Measurements from ENCODE around the gene SLC9C2. TPM values are rescaled to one million over a fixed set of nuclear protein-coding genes. Genes with fewer than 3 reads are reported as not detected.

SLC9C2 gene
- polyA plus RNA-seq, 1 donor from 2014 or later, result 0.31 TPM

DNA sequence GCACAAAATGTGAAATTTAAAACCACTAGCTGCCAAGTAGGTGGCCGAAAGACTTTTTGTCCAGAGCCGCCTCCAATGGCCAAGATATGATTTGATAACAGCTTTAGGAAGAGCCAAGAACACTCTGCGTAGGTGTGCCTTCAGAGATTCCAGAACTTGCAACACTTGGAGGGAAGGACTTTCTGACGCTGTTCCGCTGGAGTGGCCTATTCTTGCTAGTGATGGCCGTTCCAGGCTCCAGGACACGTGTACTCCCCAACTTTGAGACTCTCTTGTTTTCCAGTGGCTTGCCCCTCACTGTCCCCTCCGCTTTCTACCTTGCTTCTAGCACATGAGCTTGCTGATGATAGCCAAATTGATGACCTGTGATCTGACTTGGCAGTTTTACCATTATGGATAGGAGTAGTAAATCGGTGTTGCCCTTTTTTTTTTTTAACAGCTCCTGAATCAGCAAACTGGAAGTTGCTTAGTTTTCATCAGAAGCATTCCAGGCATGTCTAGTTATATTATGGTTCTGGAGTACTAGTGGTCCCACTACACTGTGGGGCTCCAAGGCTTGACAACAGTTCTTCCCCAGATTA lies 124.7 kb downstream of the SLC9C2 start:
- peak overlapping the region; percentile 82 for H3K4me2 ChIP-seq (ENCODE audit: low read length)
- peaks cover 9% of the 10 kb centered on the region for H3K36me3 ChIP-seq (ENCODE audit: insufficient read depth, low read length)
- no peaks in the 10 kb centered on the region for H3K9me3 ChIP-seq (ENCODE audit: low read length)
- peaks cover 18% of the 10 kb centered on the region for H3K79me2 ChIP-seq (replicated peaks; ENCODE audit: insufficient read depth, low read length)
- peak overlapping the region; percentile 72 for H3K27ac ChIP-seq (ENCODE audit: low read length)
- peak overlapping the region; percentile 75 for H2AFZ ChIP-seq (ENCODE audit: low read depth, low read length)
- H3K9me2 ChIP-seq (ENCODE audit: insufficient read depth, low read length), result no peaks in the 10 kb centered on the region
- no peaks in the 10 kb centered on the region for H3K27me3 ChIP-seq (ENCODE audit: insufficient read depth, low read depth, low read length)
- H3K9ac ChIP-seq (ENCODE audit: low read length), result peak overlapping the region; percentile 89
- no peaks in the 10 kb centered on the region for H4K20me1 ChIP-seq (ENCODE audit: insufficient read depth)
- no peak for TF ChIP-seq TAF1 (IDR thresholded peaks at IDR 0.05; ENCODE audit: low read depth)
- TF ChIP-seq MXI1 (conservative IDR thresholded peaks at IDR 0.05; ENCODE audit: poor library complexity, severe bottlenecking), result peak; percentile 16
- H3K4me3 ChIP-seq (ENCODE audit: low read length), result peak overlapping the region; percentile 97
- no peaks in the 10 kb centered on the region for H3F3A ChIP-seq (ENCODE audit: insufficient read depth, low read length, poor library complexity, severe bottlenecking)

DNA sequence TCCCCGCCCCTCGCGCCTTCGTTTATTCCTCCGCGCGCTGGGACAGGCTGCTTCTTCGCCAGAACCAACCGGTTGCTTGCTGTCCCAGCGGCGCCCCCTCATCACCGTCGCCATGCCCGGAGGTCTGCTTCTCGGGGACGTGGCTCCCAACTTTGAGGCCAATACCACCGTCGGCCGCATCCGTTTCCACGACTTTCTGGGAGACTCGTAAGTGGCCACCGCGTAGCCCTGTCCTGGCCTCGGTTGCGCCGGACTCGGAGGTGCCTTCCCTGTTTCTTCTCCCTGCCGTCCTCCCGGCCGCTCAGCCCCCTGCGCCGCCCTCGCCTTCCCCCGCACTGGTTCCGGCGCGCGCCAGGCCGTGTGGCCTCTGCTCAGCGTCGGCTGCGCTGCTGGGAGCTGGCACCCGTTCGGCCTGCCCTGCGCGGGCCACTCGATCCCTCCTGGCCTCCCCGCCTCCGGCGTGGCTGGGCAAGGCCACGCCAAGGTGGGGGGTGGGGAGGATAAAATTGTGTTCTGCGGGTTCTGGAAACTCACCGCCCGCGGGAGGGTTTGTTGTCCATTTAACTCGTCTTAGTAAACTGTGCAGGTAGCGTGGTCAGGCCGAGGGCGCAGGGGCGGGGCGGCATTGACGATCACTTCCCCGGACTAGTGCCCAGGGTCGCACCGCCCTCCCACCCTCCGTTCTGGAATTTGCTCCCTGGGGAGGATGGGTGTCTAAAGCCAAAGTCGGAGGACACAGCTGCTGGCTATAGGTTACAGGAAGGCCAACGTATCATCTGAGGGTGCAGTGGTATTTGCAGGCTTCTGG lies 125.4 kb downstream of the SLC9C2 start, which contains the start of gene PRDX6:
PRDX6 (plus strand) TSS at position 50 of the 808 bp plus-strand sequence; CDS start at position 113, 63 bp downstream.
- Histone ChIP-seq H3K9me2 (ENCODE audit: insufficient read depth, low read length) (no peaks in the 10 kb centered on the region), H3K9me3 (ENCODE audit: low read length) (no peaks in the 10 kb centered on the region), H3K79me2 (replicated peaks; ENCODE audit: insufficient read depth, low read length) (peaks cover 18% of the 10 kb centered on the region), H3F3A (ENCODE audit: insufficient read depth, low read length, poor library complexity, severe bottlenecking) (no peaks in the 10 kb centered on the region), H4K20me1 (ENCODE audit: insufficient read depth) (no peaks in the 10 kb centered on the region), H2AFZ (ENCODE audit: low read depth, low read length) (peak within 1 kb of the TSS; percentile 93), H3K4me2 (ENCODE audit: low read length) (peak within 1 kb of the TSS; percentile 82), H3K9ac (ENCODE audit: low read length) (peak within 1 kb of the TSS; percentile 89), H3K36me3 (ENCODE audit: insufficient read depth, low read length) (peaks cover 9% of the 10 kb centered on the region), H3K27me3 (ENCODE audit: insufficient read depth, low read depth, low read length) (no peaks in the 10 kb centered on the region), H3K27ac (ENCODE audit: low read length) (peak within 1 kb of the TSS; percentile 72), H3K4me3 (ENCODE audit: low read length) (peak within 1 kb of the TSS; percentile 97)
- TF ChIP-seq POLR2AphosphoS5 (IDR thresholded peaks at IDR 0.05), result peak; percentile 77
- peak; percentile 72 for TF ChIP-seq TAF1 (IDR thresholded peaks at IDR 0.05; ENCODE audit: low read depth)
- TF ChIP-seq RAD21 (conservative IDR thresholded peaks at IDR 0.05), result no peak
- peak; percentile 50 for TF ChIP-seq MXI1 (conservative IDR thresholded peaks at IDR 0.05; ENCODE audit: poor library complexity, severe bottlenecking)

DNA sequence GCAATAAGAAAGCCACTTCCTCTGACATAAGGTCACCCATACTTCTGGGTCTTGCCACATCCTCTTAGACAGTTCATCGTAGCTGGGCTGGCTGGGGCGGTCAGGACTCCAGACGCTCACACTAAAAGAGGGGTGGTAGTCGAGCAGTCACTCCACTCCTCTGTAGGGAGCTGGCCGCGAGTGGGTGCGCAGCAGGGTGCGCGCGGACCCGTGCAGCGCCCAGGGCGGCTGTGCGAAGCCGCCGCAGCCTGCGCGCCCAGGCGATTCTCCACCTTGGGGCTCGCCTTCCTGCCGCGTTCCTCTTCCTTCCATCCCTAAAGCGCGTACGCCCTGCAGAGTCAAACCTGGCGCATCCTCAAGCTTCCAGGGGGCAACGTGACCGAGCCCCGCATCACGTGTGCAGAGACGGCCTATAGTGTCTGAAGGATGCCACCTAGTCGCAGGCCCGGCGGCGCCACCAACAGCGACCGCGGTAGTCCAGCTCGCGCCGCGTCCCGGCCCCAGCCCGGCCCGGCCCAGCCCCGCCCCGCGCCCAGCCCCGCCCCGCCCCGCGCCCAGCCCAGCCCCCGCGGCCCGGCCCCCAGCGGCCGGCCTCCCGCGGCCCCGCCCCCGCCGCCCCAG lies 126.1 kb downstream of the SLC9C2 start:
- H2AFZ ChIP-seq (ENCODE audit: low read depth, low read length), result peak overlapping the region; percentile 93
- H3K4me2 ChIP-seq (ENCODE audit: low read length), result peak overlapping the region; percentile 40
- H3K79me2 ChIP-seq (replicated peaks; ENCODE audit: insufficient read depth, low read length), result peaks cover 18% of the 10 kb centered on the region
- H3K4me3 ChIP-seq (ENCODE audit: low read length), result peak overlapping the region; percentile 97
- H3K36me3 ChIP-seq (ENCODE audit: insufficient read depth, low read length), result peaks cover 7% of the 10 kb centered on the region
- no peaks in the 10 kb centered on the region for H3K9me2 ChIP-seq (ENCODE audit: insufficient read depth, low read length)
- no peaks in the 10 kb centered on the region for H3K27me3 ChIP-seq (ENCODE audit: insufficient read depth, low read depth, low read length)
- H3K27ac ChIP-seq (ENCODE audit: low read length), result peak overlapping the region; percentile 57
- no peaks in the 10 kb centered on the region for H3K9me3 ChIP-seq (ENCODE audit: low read length)
- H3K9ac ChIP-seq (ENCODE audit: low read length), result peak overlapping the region; percentile 89
- H3F3A ChIP-seq (ENCODE audit: insufficient read depth, low read length, poor library complexity, severe bottlenecking), result no peaks in the 10 kb centered on the region
- TF ChIP-seq SMC3 (conservative IDR thresholded peaks at IDR 0.05; ENCODE audit: poor library complexity) (peak; percentile 50), RAD21 (conservative IDR thresholded peaks at IDR 0.05) (peak; percentile 33), EP300 (conservative IDR thresholded peaks at IDR 0.05; ENCODE audit: poor library complexity, severe bottlenecking) (no peak), POLR2AphosphoS5 (IDR thresholded peaks at IDR 0.05) (peak; percentile 42), MXI1 (conservative IDR thresholded peaks at IDR 0.05; ENCODE audit: poor library complexity, severe bottlenecking) (peak; percentile 74)
- TF ChIP-seq, protein P1, sequence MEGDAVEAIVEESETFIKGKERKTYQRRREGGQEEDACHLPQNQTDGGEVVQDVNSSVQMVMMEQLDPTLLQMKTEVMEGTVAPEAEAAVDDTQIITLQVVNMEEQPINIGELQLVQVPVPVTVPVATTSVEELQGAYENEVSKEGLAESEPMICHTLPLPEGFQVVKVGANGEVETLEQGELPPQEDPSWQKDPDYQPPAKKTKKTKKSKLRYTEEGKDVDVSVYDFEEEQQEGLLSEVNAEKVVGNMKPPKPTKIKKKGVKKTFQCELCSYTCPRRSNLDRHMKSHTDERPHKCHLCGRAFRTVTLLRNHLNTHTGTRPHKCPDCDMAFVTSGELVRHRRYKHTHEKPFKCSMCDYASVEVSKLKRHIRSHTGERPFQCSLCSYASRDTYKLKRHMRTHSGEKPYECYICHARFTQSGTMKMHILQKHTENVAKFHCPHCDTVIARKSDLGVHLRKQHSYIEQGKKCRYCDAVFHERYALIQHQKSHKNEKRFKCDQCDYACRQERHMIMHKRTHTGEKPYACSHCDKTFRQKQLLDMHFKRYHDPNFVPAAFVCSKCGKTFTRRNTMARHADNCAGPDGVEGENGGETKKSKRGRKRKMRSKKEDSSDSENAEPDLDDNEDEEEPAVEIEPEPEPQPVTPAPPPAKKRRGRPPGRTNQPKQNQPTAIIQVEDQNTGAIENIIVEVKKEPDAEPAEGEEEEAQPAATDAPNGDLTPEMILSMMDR (IDR thresholded peaks at IDR 0.05; ENCODE audit: poor library complexity, severe bottlenecking), result no peak
- H4K20me1 ChIP-seq (ENCODE audit: insufficient read depth), result no peaks in the 10 kb centered on the region

Data from neural cell (in vitro differentiated cells).